Ammon's horn (tissue), 1 donor: ENCODE data around the gene MAP4K1.
"Not testable (repeated sequence)": the region's sequence is repeated elsewhere in the genome, so short reads cannot be mapped to it uniquely, and the experiment has no call there.

Source experiments
- DNase-seq: peaks from one replicate; pipeline ENCODE4 v3.0.0-alpha.2; 2016; ENCODE audit warnings: low spot score

Gene MAP4K1

GRCh38 chr19:38624822-38625221 is 7.1 kb upstream of the MAP4K1 start:
- DNase-seq, result no peak

- no peak for DNase-seq
Observed at GRCh38 chr19:38619361-38620174, 1.8 kb upstream of the MAP4K1 start.

GRCh38 chr19:38618590-38619360 is 1.0 kb upstream of the MAP4K1 start, which contains the start of gene EIF3K:
Gene EIF3K (plus strand): TSS chr19:38619188. CDS start chr19:38619269, 81 bp downstream.
- peak; percentile 100 for DNase-seq

GRCh38 chr19:38617283-38617763 is 430 bp downstream of the MAP4K1 start:
- no peak for DNase-seq

- DNase-seq, result no peak
Observed at GRCh38 chr19:38616265-38616664, 1.5 kb downstream of the MAP4K1 start.

- no peak for DNase-seq
Observed at GRCh38 chr19:38615007-38615581, 2.7 kb downstream of the MAP4K1 start.

- no peak for DNase-seq
Observed at GRCh38 chr19:38614289-38614688, 3.5 kb downstream of the MAP4K1 start.

GRCh38 chr19:38606131-38606530 is 11.6 kb downstream of the MAP4K1 start:
- no peak for DNase-seq

- not testable (repeated sequence) for DNase-seq
Observed at GRCh38 chr19:38602856-38603255, 14.9 kb downstream of the MAP4K1 start.

- DNase-seq, result no peak
Observed at GRCh38 chr19:38599722-38600121, 18.0 kb downstream of the MAP4K1 start.

- DNase-seq, result no peak
Observed at GRCh38 chr19:38597075-38597474, 20.7 kb downstream of the MAP4K1 start.

- no peak for DNase-seq
Observed at GRCh38 chr19:38596057-38596981, 21.4 kb downstream of the MAP4K1 start.

GRCh38 chr19:38592940-38593339 is 24.8 kb downstream of the MAP4K1 start:
- no peak for DNase-seq

GRCh38 chr19:38588041-38588440 is 29.7 kb downstream of the MAP4K1 start:
- DNase-seq, result no peak

- DNase-seq, result no peak
Observed at GRCh38 chr19:38587562-38587961, 30.2 kb downstream of the MAP4K1 start.

- DNase-seq, result no peak
Observed at GRCh38 chr19:38583985-38584305, 33.8 kb downstream of the MAP4K1 start.

GRCh38 chr19:38583219-38583984 is 34.4 kb downstream of the MAP4K1 start:
- peak; percentile 14 for DNase-seq

GRCh38 chr19:38580080-38580479 is 37.7 kb downstream of the MAP4K1 start:
- no peak for DNase-seq

- not testable (repeated sequence) for DNase-seq
Observed at GRCh38 chr19:38579304-38579703, 38.4 kb downstream of the MAP4K1 start.

- no peak for DNase-seq
Observed at GRCh38 chr19:38577826-38578225, 39.9 kb downstream of the MAP4K1 start.

GRCh38 chr19:38571682-38572081 is 46.1 kb downstream of the MAP4K1 start:
- no peak for DNase-seq
